ENCODE measurements around the gene CIRBP. TPM values are rescaled to one million over a fixed set of nuclear protein-coding genes. Genes with fewer than 3 reads are reported as not detected.

The CIRBP gene
- total and polyA plus RNA-seq, 2 of the 13 experiments (the other 11 are each of a cell fraction or from before 2014, with no cell fraction given), result 133 to 140 TPM

- TF ChIP-seq HNF4A (CRISPR knock-in tag; IDR thresholded peaks at IDR 0.05), result no peak
- TF ChIP-seq ZNF530 (CRISPR knock-in tag; IDR thresholded peaks at IDR 0.05; ENCODE audit: low read depth), result 0 out of 2 replicates have a peak, but pooled peaks have one; percentile 70
- TF ChIP-seq ZMYM4 (CRISPR knock-in tag; IDR thresholded peaks at IDR 0.05), result peak; percentile 36
- TF ChIP-seq HOXD1 (CRISPR knock-in tag; IDR thresholded peaks at IDR 0.05), result no peak
- no peak for TF ChIP-seq THAP8 (CRISPR knock-in tag; IDR thresholded peaks at IDR 0.05; ENCODE audit: borderline replicate concordance)
- no peak; the same call in 1 of the 2 replicates for TF ChIP-seq CHD2 (IDR thresholded peaks at IDR 0.05; ENCODE audit: low read depth, low read length)
- TF ChIP-seq ZNF564 (CRISPR knock-in tag; IDR thresholded peaks at IDR 0.05), result no peak; the same call in 1 of the 2 replicates
- no peak for TF ChIP-seq FIP1L1 (IDR thresholded peaks at IDR 0.05; ENCODE audit: borderline replicate concordance, insufficient read depth, low read depth, low read length)
- TF ChIP-seq AHDC1 (CRISPR knock-in tag; IDR thresholded peaks at IDR 0.05; ENCODE audit: borderline replicate concordance), result no peak
- TF ChIP-seq, protein P1, sequence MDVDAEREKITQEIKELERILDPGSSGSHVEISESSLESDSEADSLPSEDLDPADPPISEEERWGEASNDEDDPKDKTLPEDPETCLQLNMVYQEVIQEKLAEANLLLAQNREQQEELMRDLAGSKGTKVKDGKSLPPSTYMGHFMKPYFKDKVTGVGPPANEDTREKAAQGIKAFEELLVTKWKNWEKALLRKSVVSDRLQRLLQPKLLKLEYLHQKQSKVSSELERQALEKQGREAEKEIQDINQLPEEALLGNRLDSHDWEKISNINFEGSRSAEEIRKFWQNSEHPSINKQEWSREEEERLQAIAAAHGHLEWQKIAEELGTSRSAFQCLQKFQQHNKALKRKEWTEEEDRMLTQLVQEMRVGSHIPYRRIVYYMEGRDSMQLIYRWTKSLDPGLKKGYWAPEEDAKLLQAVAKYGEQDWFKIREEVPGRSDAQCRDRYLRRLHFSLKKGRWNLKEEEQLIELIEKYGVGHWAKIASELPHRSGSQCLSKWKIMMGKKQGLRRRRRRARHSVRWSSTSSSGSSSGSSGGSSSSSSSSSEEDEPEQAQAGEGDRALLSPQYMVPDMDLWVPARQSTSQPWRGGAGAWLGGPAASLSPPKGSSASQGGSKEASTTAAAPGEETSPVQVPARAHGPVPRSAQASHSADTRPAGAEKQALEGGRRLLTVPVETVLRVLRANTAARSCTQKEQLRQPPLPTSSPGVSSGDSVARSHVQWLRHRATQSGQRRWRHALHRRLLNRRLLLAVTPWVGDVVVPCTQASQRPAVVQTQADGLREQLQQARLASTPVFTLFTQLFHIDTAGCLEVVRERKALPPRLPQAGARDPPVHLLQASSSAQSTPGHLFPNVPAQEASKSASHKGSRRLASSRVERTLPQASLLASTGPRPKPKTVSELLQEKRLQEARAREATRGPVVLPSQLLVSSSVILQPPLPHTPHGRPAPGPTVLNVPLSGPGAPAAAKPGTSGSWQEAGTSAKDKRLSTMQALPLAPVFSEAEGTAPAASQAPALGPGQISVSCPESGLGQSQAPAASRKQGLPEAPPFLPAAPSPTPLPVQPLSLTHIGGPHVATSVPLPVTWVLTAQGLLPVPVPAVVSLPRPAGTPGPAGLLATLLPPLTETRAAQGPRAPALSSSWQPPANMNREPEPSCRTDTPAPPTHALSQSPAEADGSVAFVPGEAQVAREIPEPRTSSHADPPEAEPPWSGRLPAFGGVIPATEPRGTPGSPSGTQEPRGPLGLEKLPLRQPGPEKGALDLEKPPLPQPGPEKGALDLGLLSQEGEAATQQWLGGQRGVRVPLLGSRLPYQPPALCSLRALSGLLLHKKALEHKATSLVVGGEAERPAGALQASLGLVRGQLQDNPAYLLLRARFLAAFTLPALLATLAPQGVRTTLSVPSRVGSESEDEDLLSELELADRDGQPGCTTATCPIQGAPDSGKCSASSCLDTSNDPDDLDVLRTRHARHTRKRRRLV (CRISPR knock-in tag; IDR thresholded peaks at IDR 0.05), result no peak
- TF ChIP-seq, protein P2, sequence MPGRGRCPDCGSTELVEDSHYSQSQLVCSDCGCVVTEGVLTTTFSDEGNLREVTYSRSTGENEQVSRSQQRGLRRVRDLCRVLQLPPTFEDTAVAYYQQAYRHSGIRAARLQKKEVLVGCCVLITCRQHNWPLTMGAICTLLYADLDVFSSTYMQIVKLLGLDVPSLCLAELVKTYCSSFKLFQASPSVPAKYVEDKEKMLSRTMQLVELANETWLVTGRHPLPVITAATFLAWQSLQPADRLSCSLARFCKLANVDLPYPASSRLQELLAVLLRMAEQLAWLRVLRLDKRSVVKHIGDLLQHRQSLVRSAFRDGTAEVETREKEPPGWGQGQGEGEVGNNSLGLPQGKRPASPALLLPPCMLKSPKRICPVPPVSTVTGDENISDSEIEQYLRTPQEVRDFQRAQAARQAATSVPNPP (CRISPR knock-in tag; IDR thresholded peaks at IDR 0.05), result no peak
- TF ChIP-seq JUNB (CRISPR knock-in tag; IDR thresholded peaks at IDR 0.05; ENCODE audit: borderline replicate concordance), result no peak; the same call in 1 of the 2 replicates
- TF ChIP-seq, protein P3, sequence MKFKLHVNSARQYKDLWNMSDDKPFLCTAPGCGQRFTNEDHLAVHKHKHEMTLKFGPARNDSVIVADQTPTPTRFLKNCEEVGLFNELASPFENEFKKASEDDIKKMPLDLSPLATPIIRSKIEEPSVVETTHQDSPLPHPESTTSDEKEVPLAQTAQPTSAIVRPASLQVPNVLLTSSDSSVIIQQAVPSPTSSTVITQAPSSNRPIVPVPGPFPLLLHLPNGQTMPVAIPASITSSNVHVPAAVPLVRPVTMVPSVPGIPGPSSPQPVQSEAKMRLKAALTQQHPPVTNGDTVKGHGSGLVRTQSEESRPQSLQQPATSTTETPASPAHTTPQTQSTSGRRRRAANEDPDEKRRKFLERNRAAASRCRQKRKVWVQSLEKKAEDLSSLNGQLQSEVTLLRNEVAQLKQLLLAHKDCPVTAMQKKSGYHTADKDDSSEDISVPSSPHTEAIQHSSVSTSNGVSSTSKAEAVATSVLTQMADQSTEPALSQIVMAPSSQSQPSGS (CRISPR knock-in tag; IDR thresholded peaks at IDR 0.05), result no peak
Measured at GRCh38 chr19:1269478-1270212, 513 bp downstream of the CIRBP start (continued).

All from HepG2 (cell line).